ENCODE data around the gene RFX8.

DNA sequence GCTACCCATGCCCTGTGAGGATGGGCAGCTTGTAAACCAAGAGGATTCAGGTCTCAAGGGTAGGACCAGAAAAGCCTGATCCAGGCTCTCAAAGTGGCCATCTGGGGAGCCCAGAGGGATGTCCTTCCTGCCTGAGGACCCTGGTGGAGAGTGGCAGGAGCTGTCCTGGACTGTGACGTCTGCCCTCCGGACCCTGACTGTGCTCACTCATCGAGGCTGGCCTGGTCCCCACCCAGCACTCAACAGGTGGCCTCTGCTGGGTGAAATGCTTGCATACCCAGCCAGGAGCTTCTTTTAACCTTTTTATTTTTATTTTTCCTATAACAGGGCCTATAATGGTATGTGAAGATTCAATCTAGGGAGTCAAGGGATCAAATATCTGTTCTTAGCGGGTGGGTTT lies 112.1 kb downstream of the RFX8 start:
- TF ChIP-seq, protein P1, sequence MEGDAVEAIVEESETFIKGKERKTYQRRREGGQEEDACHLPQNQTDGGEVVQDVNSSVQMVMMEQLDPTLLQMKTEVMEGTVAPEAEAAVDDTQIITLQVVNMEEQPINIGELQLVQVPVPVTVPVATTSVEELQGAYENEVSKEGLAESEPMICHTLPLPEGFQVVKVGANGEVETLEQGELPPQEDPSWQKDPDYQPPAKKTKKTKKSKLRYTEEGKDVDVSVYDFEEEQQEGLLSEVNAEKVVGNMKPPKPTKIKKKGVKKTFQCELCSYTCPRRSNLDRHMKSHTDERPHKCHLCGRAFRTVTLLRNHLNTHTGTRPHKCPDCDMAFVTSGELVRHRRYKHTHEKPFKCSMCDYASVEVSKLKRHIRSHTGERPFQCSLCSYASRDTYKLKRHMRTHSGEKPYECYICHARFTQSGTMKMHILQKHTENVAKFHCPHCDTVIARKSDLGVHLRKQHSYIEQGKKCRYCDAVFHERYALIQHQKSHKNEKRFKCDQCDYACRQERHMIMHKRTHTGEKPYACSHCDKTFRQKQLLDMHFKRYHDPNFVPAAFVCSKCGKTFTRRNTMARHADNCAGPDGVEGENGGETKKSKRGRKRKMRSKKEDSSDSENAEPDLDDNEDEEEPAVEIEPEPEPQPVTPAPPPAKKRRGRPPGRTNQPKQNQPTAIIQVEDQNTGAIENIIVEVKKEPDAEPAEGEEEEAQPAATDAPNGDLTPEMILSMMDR (IDR thresholded peaks at IDR 0.05): no peak
- no peak for TF ChIP-seq POLR2A (IDR thresholded peaks at IDR 0.05)
- no peak for TF ChIP-seq POLR2AphosphoS5 (IDR thresholded peaks at IDR 0.05)

Data from stomach (tissue), 4 donors.